Right renal pelvis (tissue), 4 donors: ENCODE data around the gene LHPP. TPM values are rescaled to one million over a fixed set of nuclear protein-coding genes. Genes with fewer than 3 reads are reported as not detected.
"Not testable (repeated sequence)": the region's sequence is repeated elsewhere in the genome, so short reads cannot be mapped to it uniquely, and the experiment has no call there.

Experiments used
- DNase-seq, 4 donors: peaks; one replicate each; pipeline ENCODE4 v3.0.0-alpha.2; 2013; ENCODE audit warnings: low read depth in 4 of 4, low spot score in 3 of 4, missing footprints in 1 of 4
- polyA plus RNA-seq, 4 donors: library from polyadenylated mRNA; unstranded; fragments of 120-200 nt; gene quantifications; one replicate each; pipeline ENCODE4 v1.2.1, GENCODE V29; 2013; ENCODE audit not compliant: insufficient read length in 4 of 4

LHPP gene
- polyA plus RNA-seq, 4 donors = 18.1 to 23.5 (median 21.8) TPM

DNA sequence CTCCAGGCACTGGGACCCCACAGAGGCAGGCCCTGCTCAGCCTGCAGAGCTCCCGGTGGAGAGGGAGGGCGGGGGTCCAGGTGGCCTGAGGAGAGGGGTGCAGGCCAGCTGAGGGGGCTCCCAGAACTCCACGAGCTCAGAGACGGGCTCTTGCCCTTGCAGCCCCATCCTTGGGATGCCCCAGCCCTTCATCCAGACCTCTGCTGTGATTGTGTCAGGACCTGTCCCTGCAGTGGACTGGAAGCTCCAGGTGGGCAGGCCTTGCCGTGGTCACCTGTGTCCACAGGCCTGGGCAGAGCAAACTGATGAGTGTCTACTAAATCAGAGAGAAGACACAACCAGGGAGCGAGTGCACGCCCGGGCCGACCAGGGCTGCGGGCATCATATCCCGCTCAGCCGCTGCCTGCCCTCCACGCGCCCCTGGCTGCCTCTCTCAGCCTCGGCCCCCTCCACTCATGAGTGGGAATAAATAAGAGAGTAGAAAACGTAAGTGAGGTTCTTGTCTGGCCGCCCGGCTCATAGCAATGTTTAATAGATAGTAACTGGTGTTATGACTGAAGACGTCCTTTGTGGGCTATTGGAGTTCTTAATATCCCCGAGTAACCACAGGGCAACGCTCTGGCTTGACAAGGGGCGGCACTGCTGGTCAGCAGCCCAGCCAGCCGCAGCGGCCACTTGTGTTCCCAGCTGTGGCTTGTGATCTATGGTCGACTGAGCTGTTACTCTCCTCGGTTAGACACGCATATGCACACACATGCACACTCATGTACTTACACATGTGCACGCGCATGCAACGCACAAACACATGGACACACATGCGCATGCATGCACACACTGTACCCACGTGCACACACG is 105.6 kb downstream of the LHPP start:
- no peak for DNase-seq

DNA sequence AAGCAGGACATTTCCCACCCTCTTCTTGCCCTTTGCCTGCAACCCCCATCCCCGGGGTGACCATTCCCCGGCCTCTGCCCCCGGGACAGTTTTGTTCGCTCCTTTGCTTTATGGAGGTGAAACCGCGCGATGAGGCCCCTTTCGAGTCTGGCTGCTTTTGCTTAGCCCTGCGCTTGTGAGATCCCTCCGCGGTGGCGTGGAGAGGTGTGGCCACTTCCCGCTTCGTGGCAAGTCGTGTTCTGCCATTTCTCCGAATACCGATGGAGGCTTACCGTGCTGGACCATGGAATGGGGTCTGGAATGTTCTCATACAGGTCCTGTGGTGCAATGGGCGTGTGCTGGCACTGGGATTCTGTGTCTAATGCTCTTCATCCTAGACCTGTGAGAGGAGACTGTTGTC is 106.7 kb downstream of the LHPP start:
- DNase-seq = no peak

DNA sequence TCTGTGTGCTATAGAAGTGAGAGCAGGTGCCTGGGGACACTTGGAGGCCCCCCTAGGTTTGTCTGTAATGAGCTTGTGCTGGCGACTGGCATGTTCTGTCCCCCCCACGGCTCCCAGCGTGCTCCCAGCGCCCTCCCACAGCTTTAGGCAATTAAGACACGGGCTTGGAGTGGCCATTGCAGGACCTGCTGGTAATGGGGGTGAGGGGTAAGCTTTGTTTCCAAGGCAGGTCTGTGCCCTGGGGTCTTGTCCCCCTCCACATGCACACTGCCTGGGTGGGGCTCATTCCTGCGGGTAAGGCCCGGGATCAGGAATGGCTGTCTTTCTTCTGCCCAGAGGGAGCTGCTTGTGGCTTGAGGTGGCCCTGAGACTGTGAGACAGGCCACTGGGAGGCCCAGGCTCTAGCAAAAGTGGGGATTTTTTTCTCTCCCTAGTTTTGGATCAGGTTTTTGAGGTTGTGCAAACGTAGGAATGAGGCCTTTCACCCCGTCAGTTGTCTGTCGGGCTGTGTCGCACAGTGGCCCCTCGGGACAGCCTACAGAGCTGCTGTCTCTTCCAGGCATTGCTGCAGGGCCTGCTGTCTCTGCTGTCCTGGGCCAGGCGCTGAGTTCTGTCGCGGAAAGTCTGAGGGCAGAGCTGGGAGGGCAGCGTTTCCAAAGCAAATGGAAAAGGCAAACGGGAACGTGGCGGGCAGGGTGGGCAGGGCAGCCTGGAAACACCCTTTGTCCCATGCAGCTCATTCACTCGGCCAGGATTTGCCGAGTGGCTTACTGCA is 107.4 kb downstream of the LHPP start:
- no peak for DNase-seq

DNA sequence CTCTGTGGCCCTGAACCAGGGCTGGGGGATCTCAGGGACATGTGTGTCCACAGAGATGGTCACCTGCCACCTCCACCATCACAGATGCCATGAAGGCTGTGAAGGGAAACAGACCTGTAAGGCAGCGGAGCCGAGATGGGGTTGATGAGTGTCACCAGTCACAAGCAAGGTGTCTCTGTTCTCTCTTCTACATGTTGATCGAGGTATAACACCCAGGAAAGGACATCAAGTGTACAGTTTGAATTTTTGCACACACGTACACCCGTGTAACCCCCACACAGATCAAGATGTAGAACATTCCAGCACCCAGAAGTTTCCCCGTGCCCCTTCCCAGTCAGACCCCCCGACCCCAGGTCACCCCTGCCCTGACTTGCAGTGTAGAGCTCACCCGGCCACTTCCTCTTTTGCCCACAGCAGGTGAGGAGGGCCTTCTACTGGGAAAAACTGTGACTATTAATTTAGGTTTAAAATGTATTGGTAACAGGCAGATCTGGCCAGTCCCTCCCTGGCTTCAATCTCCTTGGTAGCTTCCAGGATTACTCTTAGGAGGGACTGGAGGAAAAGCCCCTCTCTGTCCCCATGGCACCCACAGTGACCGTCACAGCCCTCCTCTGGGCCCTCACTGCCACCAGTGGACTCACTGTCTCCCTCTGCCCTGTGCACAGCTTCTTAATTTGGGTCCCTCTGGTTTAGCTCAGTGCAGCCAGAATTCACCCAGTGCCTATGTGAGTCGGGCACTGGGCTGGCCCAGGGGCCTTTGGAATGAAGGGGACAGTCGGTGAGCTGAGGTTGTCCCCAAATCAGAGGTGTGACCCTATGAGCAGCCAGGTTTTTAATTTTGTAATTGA is 108.2 kb downstream of the LHPP start:
- DNase-seq = no peak

DNA sequence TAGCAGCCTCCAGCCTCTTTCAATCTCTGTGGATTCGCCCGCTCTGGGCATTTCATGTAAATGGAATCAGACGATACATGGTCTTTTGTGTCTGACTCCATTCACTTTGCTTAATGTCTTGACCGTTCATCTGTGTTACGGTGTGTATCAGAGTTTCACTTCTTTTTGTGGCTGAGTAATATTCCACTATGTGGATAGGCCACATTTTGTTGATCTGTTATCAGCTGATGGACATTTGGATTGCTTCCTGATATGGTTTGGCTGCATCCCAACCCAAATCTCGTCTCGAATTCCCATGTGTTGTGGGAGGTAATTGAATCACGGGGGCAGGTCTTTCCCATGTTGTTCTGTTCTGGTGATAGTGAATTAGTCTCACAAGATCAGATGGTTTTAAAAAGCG is 109.0 kb downstream of the LHPP start:
- DNase-seq = no peak

DNA sequence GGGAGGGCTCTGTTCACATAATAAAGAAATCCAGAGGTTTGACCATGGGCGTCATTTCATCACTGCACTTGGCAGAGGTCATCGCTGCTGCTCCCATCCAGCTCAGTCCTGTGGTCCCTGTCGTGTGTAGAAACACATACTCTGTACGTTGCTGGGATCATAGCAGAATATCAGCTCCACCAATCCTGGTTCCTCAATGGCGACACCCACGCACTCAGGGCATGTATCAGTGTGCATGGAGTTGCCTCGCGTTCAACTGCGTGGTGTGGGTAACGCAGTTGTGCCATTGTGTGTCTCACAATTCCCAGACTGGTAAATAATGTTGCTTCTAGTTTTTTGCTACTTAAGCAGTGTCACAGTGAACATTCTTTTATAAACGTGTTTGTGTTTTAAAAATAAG is 111.1 kb downstream of the LHPP start:
- DNase-seq = no peak

DNA sequence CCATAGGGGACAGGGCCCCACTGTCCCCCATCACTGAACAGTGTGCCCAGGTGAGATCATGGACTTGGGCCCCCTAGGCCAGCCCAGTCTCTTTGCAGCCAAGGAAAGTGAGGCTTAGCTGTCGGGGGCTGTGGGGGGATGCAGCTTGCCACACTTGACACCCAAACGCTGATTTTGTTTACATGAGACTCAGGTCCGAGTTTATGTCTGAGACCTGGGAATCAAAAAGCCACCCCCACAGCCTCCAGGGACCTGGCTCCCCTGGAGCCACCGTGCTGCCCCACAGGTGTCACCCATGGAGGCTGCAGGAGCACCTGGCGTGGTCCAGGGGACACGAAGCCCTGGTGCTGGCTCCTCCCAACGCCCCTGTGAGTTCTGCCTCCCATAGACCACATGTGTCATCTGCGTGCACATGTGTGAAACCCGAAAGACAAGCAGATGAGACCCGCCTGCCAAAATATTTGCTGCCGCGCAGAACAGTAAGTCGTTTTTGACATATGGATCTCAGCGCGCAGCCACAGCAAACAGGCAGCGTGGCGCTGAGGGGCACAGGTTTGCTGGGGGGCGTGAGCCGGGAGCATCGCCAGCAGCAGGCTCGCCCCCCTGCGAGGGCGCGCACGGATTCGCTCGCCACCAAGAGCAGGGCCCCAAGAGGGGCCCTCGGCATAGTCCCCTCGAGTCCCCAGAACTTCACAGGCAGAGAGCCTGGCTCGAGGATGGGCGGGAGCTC is 112.3 kb downstream of the LHPP start:
- no peak for DNase-seq

DNA sequence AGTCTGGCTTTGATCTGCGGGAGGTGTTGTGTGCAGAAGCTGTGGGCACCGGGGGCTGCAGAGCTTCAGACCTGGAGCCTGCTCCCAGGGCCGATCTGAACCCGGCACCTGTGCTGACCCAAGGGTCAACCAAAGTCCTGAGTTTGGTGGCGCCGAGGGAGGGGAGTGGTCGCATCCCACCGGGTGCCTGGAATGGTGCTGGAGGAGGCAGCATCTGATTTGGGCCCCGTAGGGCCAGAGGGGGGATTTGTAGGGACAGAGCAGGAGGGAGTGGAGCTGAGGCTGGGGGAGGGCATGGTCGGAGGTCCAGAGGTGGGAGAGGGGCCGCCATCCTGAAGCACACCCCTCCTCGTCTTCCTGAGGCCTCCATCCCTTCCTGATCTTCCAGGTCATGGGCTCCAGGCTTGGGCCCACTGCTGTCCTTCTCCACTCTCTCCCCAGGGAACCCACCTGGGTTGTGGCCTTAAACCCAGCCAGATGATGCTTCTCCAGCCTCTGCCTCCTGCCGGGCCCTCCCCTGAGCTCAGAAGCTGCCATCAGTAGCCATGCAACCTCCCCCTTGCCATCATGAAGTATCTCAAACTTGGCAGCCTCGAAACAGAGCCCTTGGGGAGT is 112.9 kb downstream of the LHPP start:
- DNase-seq = no peak

DNA sequence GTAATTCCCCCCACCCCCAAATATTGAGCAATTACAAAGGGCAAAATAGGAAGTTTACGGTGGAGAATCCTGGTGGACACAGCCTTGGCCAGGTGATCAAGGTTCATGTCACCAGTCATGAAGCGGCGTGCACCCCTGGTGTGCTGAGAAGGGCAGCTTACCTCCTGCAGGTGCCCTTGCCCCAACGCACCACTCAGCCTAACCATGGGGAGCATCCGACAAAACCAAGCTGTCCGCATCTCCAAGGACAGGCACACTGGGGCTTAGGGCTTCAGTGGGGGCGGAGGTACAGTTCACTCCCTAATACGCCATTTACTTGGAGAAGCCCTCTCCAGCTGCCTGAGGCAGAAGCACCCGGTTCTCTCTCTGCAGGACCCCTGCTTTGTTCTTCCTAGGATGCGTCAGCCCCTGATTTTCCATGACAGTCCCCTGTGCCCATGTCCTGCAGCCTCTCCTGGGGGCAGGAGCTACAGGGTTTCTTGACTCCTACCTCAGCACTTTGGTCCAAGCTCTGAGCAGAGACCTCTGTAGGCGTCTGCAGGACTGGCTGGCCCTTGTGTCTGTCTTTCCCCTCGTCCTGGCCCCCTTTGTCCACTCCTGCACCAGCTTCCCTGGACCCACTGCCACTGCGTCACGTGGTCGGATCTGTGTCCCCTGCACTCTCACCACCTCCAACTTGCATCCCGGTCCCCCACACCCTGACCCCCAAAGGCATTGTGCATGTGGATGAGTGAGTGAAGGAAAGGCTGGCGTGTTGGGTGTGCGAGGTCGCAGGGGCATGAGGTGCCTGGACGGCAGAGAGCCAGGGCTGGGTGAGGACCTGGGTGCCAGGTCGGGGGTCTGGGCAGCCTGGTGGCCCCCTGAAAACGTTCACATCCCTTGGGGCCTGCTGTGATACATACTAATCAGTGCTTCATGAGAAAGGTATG is 113.7 kb downstream of the LHPP start:
- DNase-seq = no peak

DNA sequence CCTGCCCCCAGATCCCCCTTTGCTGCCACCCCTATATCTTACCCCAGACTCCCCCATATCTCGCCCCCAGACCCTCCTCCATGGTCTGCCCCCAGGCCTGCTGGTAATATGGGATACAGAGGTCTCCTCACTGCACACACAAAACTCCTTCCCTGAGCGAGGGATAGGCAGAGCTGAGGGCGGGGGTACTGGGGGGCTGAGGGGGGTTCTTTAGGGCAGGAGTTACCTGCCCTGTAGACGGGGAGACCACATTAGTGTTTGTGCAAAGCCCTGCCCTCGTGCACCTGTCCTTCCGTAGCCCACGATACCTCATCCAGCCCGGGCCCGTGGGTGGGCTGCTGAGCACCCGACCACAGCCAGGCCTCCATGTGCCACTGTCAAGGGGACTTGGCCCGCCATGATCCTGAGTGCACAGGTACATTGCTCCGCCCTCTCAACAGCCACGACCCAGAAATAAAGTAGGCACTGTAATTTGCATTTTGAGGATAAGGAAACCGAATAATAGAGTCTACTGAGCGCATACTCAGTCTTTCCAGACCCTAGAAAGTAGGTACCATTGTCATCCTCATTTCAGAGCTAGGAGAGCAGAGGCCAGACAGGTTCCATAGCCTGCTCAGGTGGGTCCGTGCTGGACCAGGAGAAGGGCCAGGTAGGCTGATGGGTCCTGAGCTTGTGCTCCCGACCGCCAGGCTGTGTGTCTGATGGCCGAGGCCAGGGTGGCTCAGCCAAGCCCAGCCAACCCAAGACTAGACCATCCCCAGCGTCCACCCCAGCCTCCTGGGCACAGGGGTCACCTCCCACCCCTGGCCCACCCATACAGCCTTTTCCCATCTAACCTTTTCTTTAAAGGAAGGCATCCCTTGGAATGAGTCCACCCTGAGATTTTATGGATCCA is 115.2 kb downstream of the LHPP start:
- no peak for DNase-seq

DNA sequence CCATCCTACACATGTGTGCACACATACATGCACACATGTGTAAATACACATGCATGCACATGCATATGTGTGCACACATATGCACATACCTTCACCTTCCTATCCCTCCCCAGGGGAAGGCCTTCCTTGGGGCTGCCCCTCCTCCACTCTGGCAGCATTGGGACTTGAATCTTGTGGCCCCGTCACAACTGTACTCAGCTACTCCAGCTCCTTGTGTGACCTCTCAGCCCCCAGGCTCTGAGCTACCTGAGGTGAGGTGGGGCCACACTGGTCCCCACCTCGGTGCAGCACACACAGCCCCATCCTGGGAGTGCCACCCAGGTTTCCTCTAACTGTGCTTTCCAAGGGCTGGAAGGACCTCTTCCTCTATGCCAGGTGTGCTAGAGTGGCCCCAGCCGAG is 116.0 kb downstream of the LHPP start:
- DNase-seq = no peak

DNA sequence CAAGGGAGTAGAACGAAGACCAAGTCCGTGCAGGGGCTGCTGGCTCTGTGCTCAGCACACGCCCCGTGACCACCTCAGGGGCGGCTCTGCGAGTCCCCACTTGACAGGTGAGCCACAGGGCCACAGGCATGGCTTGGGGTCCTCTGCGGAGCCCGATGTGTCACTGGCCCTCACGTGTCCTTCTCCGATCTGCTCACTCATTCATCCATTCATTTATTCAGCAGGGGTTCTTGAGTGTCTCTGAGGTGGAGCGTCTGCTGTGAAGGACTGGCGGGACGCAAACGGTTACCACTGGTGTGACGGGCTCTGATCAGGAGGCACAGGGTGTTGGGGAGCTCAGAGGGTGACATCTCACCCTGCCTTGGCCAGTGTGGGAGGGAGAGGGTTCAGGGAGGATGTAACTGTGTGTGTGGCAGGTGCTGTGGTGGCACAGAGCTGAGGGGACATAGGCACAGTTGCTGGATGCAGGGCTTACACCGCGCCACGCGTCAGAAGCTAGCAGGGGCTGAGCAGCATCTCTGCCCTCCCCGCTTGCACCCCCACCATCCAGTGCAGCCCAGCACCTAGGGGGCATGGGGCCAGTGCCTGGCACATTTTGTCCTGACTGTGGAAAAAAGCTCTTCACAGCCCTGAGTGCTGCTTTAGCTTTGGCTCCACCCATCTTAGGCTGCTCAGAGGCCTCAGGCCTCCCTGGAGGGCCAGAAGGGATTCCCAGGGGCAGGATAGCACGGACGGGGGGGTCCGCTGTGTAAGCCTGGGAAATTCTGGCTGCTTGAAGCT is 116.8 kb downstream of the LHPP start:
- no peak for DNase-seq

DNA sequence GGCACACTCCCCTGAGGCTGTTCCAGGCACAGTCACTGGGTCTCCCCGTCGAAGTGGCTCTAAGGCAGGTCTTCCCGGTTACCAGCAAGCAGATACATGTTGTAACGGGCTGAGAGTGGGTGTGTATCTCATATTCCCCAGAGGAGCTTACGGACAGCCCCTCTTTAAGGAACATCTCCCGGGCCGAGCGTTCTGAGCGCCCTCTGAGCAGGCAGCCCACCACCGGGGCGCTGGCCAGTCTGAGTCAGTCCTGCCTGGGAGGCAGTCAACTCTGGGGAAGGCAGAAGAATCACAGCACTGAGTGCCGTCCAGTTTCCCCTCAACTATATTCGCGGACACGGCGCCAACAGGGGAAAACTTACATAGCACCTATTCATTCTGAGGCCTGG is 117.4 kb downstream of the LHPP start:
- no peak for DNase-seq

DNA sequence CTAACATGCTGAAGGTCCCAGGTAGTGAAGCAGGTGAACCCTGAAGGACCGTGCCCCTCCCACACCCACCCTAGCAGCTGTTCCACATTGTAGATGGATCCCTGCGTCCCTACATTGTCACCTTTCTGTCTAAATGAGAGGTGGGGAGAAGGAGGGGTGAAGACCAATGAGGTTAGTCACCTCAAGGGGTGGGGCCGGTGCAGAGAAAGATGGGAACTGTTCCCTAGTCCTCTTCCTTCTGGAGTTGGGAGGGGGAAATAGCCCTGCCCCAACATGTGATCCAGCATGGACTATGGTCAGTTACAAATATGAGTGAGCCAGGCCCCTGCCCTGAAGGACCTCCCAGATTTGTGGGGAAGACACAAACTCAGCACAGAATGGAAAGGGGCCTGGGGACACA is 124.5 kb downstream of the LHPP start:
- DNase-seq = no peak

DNA sequence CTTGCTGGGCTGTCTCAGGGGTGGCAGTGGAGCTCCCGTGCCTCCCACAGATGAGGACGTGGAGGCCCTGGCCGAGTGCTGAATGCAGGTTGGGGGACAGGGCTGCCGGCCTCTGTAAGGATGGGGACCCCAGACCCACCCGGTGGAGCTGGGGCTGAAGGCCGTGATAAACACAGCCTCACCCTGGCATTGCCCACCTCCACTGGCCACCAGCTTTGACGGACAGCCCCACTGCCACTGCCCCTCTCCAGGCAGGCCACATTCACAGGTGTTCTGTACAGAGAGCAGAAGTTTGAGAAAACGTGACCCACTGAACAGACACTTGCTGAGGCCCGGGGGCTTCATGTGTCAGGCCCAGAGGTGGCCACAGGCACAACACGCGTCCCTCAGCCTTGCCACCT is 126.2 kb downstream of the LHPP start:
- no peak for DNase-seq

DNA sequence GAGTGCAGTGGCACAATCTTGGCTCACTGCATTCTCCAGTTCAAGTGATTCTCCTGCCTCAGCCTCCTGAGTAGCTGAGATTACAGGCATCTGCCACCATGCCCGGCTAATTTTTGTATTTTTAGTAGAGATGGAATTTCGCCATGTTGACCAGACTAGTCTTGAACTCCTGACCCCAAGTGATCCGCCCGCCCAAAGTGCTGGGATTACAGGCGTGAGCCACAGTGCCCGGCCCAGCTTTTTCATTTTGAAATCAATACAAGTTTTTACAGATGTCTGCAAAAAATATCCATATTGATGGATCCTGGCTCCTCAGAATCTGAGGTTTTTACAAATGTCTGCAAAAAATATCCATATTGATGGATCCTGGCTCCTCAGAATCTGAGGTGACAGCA is 126.7 kb downstream of the LHPP start:
- DNase-seq = not testable (repeated sequence)
